DMS 273 (cell line): ENCODE measurements around the gene SYNE4.

Experiments used
- DNase-seq: peaks from one replicate; lab custom pipeline; 2025; ENCODE audit not compliant: unreplicated experiment; lab: John Stamatoyannopoulos, UW

Gene SYNE4

GRCh38 chr19:36026091-36026876 is 17.7 kb upstream of the SYNE4 start:
- no peak for DNase-seq

DNA sequence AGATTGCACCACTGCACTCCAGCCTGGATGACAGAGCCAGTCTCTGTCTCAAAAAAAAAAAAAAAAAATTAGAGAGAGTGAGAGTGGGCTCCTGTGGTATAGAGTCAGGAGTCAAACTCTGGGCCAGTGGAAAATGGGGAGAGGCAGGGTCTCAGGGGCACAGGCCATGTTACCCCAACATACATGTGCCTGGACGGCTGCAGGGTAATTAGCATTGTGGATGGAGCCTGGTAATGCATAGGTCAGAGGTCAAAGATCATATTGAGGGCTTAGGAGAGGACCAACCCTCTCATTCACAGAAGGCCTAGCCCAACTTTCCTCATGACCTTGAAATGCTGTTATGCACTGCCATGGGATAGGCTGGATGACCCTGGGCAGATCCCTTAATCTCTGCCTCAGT is 16.9 kb upstream of the SYNE4 start:
- DNase-seq: no peak

DNA sequence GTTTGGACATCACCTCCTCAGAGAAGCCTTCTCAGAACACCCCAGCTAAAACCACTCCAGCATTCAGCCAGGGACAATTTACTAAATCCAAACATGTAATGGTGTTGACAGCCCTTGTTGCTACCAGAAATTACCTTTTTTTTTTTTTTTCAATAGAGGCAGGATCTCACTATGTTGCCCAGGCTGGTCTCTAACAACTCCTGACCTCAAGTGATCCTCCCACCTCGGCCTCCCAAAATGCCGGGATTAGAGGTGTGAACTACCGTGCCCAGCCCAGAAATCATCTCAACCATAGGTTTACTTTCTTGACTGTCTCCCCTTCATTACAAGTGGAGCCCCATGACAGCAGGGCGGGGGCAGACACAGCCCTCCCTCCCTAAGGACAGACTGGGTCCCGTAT is 14.8 kb upstream of the SYNE4 start:
- no peak for DNase-seq

GRCh38 chr19:36019061-36019670 is 10.6 kb upstream of the SYNE4 start:
- DNase-seq: no peak

- DNase-seq: peak; percentile 100
Observed at GRCh38 chr19:36014012-36014924, 5.7 kb upstream of the SYNE4 start, which contains the start of gene ALKBH6. ALKBH6 (minus strand) TSS chr19:36014213; CDS start chr19:36013397, 816 bp downstream.

- DNase-seq: no peak
Observed at GRCh38 chr19:36013280-36014011, 4.8 kb upstream of the SYNE4 start.

GRCh38 chr19:36010402-36010801 is 1.8 kb upstream of the SYNE4 start:
- no peak for DNase-seq

- no peak for DNase-seq
Observed at GRCh38 chr19:36009633-36010379, 1.2 kb upstream of the SYNE4 start.

DNA sequence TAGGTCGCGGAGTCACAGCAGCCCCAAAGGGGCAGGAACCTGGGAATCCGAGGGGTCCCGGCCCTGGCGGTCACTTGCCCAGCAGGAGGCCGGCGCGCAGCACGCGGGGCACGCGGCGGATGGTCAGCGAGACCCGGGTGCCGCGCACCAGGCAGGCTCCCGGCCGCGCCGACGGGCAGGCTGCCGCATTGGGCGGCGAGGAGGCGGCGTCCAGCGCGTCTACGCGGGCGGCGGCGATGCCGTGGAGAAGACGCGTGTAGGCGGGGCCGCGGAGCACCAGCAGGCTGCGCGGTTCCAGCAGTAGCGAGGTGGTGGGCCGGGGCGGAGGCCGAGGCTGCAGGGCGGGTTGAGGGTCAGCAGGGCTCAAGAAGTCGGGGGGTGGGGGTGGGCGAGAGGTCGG is 607 bp upstream of the SYNE4 start:
- peak; percentile 81 for DNase-seq

GRCh38 chr19:36006955-36007354 is 1.7 kb downstream of the SYNE4 start:
- DNase-seq: no peak

GRCh38 chr19:36003284-36003683 is 5.3 kb downstream of the SYNE4 start:
- no peak for DNase-seq

DNA sequence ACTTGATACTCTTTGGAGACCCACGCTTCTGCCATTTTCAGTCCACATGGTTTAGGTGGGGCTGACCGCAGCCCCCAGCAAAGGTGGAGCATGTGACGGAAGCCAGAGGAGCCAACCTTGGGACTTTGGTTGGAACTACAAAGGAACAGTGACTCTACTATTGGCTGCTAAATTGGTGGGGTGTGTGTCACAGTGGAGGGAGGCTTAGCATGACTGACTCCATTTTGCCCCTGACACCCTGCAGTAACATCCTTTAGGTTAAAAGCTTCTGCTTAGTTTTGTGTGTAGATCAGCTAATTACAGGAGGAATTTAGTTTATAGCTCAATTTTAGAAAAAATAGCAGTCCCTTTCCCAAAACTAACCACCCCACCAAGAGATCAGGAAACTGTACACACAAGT is 7.0 kb downstream of the SYNE4 start:
- DNase-seq: no peak

DNA sequence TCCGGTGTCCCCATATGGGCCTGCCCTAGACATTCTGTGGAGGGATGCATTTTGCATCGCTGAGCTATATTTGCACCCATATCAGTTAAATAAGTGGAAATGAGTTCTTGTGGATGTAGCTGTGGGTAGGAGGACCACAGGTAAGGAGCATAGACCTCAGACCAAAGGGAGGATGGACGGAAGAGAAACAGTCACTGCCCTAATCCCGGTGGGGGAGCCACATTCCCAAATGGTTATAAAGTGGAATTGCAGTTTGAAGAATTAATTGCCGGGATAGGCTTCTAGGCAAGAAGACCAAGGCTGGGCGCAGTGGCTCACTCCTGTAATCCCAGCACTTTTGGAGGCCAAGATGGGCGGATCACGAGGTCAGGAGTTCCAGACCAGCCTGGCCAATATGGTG is 11.8 kb downstream of the SYNE4 start:
- no peak for DNase-seq

DNA sequence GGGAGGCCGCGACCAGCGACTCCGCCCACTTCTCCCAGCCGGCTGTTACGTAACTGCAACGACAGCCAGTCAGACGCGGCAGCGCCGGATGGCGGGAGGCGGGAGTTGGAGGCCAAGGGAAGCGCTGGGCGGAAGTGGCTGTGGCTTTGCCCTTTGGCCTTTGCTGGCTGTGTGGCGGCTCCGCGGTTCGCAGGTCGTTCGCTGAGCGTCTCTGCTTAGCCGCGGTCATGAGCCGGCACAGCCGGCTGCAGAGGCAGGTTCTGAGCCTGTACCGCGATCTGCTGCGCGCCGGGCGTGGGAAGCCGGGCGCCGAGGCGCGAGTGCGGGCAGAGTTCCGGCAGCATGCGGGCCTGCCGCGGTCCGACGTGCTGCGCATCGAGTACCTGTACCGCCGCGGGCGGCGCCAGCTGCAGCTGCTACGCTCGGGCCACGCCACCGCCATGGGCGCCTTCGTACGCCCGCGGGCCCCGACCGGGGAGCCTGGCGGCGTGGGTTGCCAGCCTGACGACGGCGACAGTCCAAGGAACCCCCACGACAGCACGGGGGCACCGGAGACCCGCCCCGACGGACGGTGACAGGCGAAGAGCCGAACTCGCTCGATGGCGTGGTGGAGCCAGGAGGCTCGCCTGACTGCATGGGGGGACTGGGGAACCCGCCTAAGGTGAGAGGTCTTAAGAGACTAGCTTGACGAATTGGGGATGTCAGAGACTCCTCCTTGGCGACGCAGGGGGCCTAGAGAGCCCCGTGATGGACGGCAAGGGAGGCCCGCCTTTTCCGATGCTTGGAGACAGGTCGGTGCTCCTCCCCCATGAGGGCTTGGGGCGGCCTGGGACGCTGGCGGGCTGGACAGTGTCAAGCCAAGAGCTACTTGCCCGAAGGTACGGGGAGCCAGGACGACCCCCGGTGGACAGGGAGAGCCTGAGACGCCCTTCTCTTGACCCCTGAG is 13.3 kb downstream of the SYNE4 start, which contains the start of gene SDHAF1:
SDHAF1 (plus strand) TSS at position 141 of the 946 bp plus-strand sequence; CDS start at position 228, 87 bp downstream.
- peak; percentile 97 for DNase-seq

GRCh38 chr19:35993923-35994598 is 14.6 kb downstream of the SYNE4 start:
- no peak for DNase-seq

DNA sequence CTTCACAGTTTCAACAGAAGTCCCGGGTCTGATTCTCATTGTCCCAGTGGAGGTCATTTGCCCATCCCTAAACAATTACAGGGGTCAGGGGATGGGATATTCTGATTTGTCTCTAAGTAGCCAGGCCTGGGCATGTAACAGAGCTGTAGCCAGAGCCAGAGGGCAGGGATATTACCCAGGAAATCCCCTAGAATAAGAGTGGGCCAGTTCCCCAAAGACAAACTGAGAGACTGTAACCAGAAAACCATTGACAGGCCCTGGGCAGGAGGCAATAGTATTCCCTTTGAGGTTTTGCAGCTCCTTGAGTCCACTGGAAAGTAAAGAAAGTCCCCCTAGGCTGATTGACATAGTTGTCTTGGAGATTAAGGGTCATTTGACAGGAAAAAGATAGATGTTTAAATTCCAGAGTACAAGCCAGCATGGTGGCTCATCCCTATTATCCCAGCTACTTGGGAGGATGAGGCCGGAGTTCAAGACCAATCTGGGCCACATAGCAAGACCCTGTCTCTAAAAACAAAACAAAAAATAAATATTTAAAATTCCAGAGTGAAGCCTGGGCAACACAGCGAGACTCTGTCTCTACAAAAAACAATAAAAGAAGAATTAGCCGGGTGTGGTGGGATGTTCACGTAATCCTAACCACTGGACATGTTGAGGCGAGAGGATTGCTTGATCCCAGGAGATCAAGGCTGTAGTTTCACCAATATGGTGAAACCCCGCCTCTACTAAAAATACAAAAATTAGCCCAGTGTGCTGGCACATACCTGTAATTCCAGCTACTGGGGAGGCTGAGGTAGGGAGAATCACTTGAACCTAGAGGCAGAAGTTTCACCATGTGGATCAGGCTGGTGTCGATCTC is 15.5 kb downstream of the SYNE4 start:
- no peak for DNase-seq

DNA sequence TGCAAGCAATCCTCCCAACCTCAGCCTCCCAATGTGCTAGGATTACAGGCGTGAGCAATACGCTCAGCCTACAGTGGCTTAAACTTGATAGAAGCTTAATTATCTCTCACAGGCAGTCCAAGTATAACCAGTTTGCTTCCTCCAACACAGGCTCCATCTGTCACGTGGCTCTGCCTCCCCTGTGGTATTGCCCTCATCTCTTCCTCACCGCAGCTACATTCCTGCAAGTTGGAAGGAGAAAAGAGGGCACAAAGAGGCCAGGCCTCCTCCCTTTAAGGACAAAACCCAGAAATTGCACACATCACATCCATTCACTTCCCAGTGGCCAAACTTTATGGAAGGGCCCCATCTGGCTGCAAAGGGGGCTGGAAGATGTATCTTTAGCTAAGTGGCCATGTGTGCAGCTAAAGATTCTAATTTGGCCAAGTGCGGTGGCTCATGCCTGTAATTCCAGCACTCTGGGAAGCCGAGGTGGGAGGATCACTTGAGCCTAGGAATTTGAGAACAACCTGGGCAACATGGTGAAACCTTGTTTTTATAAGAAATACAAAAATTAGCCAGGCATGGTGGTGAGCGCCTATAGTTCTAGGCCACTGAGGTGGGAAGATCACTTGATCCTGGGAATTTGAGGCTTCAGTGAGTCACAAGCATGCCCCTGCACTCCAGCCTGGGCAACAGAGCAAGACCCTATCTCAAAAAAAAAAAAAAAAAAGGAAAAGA is 16.7 kb downstream of the SYNE4 start:
- DNase-seq: peak; percentile 71
